Measurements from ENCODE around the gene PRPF6. TPM values are rescaled to one million over a fixed set of nuclear protein-coding genes. Genes with fewer than 3 reads are reported as not detected.

Gene PRPF6
- total RNA-seq, 1 donor from 2014 or later, result 51.9 TPM

DNA sequence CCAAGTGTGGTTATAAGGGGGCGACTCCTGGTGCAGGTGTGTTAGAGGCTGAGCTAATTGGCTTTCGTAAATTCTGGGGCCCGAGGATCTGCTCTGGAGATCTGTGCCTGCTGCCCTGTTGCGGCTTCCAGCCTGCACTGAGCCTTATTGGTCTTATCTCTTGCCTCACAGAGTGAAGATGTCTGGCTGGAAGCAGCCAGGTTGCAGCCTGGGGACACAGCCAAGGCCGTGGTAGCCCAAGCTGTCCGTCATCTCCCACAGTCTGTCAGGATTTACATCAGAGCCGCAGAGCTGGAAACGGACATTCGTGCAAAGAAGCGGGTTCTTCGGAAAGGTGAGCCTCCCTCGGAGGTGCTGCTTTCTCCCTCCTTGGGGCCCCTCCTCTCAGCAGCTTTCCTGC is 20.0 kb downstream of the PRPF6 start:
- no peak overlapping the region for H3K9ac ChIP-seq
- Mint-ChIP-seq H3K9me3 (no peaks in the 10 kb centered on the region), H3K36me3 (peaks cover 28% of the 10 kb centered on the region), H3K4me3 (no peak overlapping the region), H3K4me1 (no peaks in the 10 kb centered on the region), H3K27me3 (ENCODE audit: insufficient read depth, low read depth) (peaks cover 3% of the 10 kb centered on the region), H3K27ac (no peak overlapping the region)
- H3K4me3 ChIP-seq, result no peak overlapping the region
- H3F3A ChIP-seq (ENCODE audit: low read depth), result peaks cover 13% of the 10 kb centered on the region
- H3K27ac ChIP-seq, result no peak overlapping the region
- no peak for DNase-seq (ENCODE audit: low spot score)
- no peaks in the 10 kb centered on the region for H3K79me2 ChIP-seq (ENCODE audit: low read depth)
- TF ChIP-seq EZH2phosphoT487 (IDR thresholded peaks at IDR 0.05) (no peak), EZH2 (IDR thresholded peaks at IDR 0.05) (no peak)
- TF ChIP-seq, protein P1, sequence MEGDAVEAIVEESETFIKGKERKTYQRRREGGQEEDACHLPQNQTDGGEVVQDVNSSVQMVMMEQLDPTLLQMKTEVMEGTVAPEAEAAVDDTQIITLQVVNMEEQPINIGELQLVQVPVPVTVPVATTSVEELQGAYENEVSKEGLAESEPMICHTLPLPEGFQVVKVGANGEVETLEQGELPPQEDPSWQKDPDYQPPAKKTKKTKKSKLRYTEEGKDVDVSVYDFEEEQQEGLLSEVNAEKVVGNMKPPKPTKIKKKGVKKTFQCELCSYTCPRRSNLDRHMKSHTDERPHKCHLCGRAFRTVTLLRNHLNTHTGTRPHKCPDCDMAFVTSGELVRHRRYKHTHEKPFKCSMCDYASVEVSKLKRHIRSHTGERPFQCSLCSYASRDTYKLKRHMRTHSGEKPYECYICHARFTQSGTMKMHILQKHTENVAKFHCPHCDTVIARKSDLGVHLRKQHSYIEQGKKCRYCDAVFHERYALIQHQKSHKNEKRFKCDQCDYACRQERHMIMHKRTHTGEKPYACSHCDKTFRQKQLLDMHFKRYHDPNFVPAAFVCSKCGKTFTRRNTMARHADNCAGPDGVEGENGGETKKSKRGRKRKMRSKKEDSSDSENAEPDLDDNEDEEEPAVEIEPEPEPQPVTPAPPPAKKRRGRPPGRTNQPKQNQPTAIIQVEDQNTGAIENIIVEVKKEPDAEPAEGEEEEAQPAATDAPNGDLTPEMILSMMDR (IDR thresholded peaks at IDR 0.05), result no peak
- no peaks in the 10 kb centered on the region for H3K4me1 ChIP-seq
- H3K27me3 ChIP-seq, result no peaks in the 10 kb centered on the region
- H2AFZ ChIP-seq (replicated peaks), result no peak overlapping the region
- H3K4me2 ChIP-seq, result no peak overlapping the region
- H4K20me1 ChIP-seq (ENCODE audit: low read depth), result peaks cover 25% of the 10 kb centered on the region
- H3K9me3 ChIP-seq (ENCODE audit: low read depth), result no peaks in the 10 kb centered on the region
- H3K36me3 ChIP-seq, result peaks cover 8% of the 10 kb centered on the region

DNA sequence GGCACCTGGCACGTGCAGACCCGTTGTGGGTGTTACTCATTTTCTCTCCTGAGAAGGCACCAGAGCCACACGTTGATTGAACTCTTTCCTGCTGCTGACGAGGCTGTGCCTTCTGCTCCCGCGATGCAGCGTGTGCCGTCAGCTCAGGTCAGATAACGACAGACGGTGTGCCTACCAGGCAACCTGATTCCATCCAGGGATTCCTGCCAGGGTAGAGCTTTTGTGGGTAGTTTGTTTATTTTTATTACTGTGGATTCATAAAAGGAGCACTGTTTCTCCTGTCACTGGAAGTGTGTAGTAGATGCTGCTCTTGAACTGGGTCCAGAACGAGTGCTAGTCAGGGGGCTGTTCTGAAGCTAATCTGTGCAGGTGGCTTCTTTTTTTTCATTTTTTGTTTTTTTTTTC is 20.7 kb downstream of the PRPF6 start:
- Histone ChIP-seq H3K9me3 (ENCODE audit: low read depth) (no peaks in the 10 kb centered on the region), H3F3A (ENCODE audit: low read depth) (peaks cover 13% of the 10 kb centered on the region), H3K4me3 (no peak overlapping the region), H3K79me2 (ENCODE audit: low read depth) (no peaks in the 10 kb centered on the region), H3K36me3 (peaks cover 5% of the 10 kb centered on the region), H3K4me1 (no peaks in the 10 kb centered on the region), H3K27me3 (no peaks in the 10 kb centered on the region), H3K9ac (no peak overlapping the region), H3K4me2 (no peak overlapping the region), H4K20me1 (ENCODE audit: low read depth) (peaks cover 28% of the 10 kb centered on the region), H2AFZ (replicated peaks) (no peak overlapping the region), H3K27ac (no peak overlapping the region)
- Mint-ChIP-seq H3K4me1 (no peaks in the 10 kb centered on the region), H3K36me3 (peaks cover 30% of the 10 kb centered on the region), H3K4me3 (no peak overlapping the region), H3K27me3 (ENCODE audit: insufficient read depth, low read depth) (peaks cover 3% of the 10 kb centered on the region), H3K27ac (no peak overlapping the region), H3K9me3 (no peaks in the 10 kb centered on the region)
- TF ChIP-seq EZH2 (IDR thresholded peaks at IDR 0.05) (no peak), EZH2phosphoT487 (IDR thresholded peaks at IDR 0.05) (no peak)
- TF ChIP-seq, protein P1 (IDR thresholded peaks at IDR 0.05), result no peak
- DNase-seq (ENCODE audit: low spot score), result no peak

DNA sequence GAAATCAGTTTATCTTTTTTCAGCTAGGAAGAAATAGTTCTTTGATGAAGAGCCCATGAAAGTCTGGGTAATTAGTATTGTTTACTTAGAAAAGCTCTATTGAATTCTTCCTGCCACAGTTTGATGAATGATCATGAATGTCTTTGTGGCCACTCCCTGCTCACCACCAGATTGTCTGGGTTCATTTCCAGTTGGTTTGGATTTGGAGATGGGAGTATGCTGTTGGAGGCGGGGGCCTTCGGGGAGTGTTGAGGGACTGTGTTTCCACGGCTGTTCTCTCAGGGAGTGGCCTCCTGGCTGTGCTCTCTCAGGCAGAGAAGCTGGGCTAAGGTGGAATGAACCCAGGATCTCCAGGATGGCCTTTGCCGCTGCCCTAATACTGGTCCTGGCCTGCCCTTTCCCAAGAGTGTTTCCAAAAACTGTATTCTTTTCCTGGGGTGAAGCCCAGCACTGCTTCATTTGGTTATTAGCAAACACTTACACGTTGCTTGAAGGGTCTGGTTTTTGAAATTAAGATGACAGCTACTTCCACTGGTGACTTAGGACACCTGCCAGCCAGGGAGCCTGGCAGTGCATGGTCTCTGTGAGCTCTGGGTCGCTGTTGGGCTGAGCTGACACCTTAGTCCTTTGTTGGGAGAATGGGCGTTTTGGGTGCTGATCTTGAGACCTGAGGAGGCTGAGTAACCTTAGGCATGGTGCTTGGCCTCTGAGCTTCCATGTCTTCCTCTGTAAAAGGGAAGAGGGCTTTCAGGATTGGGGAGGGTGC is 23.2 kb downstream of the PRPF6 start:
- TF ChIP-seq, protein P1 (IDR thresholded peaks at IDR 0.05), result no peak
- TF ChIP-seq EZH2phosphoT487 (IDR thresholded peaks at IDR 0.05), result no peak
- TF ChIP-seq EZH2 (IDR thresholded peaks at IDR 0.05), result no peak
- Histone ChIP-seq H3K4me3 (no peak overlapping the region), H3F3A (ENCODE audit: low read depth) (peaks cover 9% of the 10 kb centered on the region), H3K79me2 (ENCODE audit: low read depth) (no peaks in the 10 kb centered on the region), H3K27me3 (no peaks in the 10 kb centered on the region), H4K20me1 (ENCODE audit: low read depth) (peaks cover 28% of the 10 kb centered on the region), H3K4me2 (no peak overlapping the region), H3K9me3 (ENCODE audit: low read depth) (no peaks in the 10 kb centered on the region), H3K9ac (no peak overlapping the region), H3K4me1 (no peaks in the 10 kb centered on the region), H2AFZ (replicated peaks) (no peak overlapping the region), H3K36me3 (no peaks in the 10 kb centered on the region), H3K27ac (no peak overlapping the region)
- Mint-ChIP-seq H3K4me3 (no peak overlapping the region), H3K4me1 (no peaks in the 10 kb centered on the region), H3K27me3 (ENCODE audit: insufficient read depth, low read depth) (peaks cover 3% of the 10 kb centered on the region), H3K27ac (no peak overlapping the region), H3K36me3 (peaks cover 35% of the 10 kb centered on the region), H3K9me3 (peaks cover 9% of the 10 kb centered on the region)
- DNase-seq (ENCODE audit: low spot score), result no peak
